Left kidney (tissue), 2 donors: ENCODE results near the gene ANKS3. TPM values are rescaled to one million over a fixed set of nuclear protein-coding genes. Genes with fewer than 3 reads are reported as not detected.
"Not testable (repeated sequence)": the region's sequence is repeated elsewhere in the genome, so short reads cannot be mapped to it uniquely, and the experiment has no call there.

Source experiments
- DNase-seq: peaks from one replicate; pipeline ENCODE4 v3.0.0-alpha.2; 2013
- polyA plus RNA-seq: library from polyadenylated mRNA; unstranded; fragments of 120-200 nt; gene quantifications from one replicate; pipeline ENCODE4 v1.2.1, GENCODE V29; 2013; ENCODE audit not compliant: insufficient read length

Gene ANKS3
- polyA plus RNA-seq, 1 donor = 32.4 TPM

DNA sequence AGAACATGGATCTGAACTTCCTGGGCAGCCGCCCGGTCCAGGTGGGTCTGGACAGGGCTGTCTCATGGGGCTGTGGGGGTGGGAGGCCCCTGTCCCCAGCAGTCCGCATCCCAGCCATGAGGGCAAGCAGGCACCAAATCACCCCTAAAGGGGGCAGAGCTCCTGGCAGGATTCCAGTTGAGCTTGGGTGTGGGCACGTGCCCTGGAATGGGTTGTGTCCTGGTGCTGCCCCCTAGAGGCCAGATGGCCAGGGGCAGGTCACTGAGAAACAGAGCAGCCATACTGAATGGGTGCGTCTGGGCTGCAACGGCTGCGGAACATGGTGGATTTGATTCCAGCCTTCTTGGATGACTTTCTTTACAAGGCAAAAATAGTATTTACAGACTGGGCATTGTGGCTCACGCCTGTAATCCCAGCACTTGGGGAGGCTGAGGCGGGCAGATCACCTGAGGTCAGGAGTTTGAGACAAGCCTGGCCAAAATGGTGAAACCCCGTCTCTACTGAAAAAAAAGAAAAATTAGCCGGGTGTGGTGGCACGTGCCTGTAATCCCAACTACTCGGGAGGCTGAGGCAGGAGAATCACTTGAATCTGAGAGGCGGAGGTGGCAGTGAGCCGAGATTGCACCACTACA lies 83.5 kb downstream of the ANKS3 start:
- DNase-seq = not testable (repeated sequence)

DNA sequence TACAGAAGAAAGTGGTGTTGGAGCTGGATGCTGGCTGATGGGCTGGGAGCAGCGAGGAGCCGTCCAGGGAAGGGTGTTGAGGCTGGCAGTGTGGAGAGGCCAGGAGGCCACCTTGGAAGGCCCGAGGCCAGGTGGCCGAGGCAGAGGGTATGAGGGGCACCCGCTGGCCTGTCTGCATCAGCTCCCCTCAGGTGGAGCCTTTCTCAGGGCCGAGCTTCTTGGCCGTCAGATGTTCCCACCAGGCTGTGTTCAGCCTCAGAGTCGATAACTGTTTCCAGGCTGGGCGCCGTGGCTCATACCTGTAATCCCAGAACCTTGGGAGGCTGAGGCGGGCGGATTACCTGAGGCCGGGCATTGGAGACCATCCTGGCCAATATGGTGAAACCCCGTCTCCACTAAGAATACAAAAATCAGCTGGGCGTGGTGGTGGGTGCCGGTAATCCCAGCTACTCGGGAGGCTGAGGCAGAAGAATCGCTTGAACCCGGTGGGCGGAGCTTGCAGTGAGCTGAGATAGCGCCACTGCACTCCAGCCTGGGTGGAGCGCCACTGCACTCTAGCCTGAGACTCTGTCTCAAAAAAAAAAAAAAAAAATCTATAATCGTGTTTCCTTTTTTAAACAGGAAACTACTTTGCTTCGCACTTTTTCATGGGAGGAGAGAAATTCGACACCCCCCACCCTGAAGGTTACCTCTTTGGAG lies 84.2 kb downstream of the ANKS3 start:
- no peak for DNase-seq

DNA sequence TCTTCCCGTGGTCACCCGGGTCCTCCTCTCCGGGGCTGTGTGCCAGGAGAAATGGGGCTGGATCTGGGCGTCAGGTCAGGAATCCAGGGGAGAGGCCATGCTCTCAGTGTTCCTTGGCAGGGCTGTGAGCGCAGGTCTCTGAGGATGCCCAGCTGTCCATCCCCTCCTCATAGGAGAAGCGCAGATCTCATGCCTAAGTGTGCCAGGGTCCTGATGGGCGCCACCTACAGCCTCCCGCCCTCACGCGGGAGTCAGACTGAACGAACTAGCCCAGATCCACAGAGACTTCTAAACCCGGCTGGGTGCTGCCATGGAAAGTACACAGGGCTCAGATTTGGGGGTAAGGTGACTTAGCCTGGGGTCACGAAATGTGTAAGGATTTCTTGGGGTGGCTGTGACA lies 85.2 kb downstream of the ANKS3 start:
- no peak for DNase-seq

DNA sequence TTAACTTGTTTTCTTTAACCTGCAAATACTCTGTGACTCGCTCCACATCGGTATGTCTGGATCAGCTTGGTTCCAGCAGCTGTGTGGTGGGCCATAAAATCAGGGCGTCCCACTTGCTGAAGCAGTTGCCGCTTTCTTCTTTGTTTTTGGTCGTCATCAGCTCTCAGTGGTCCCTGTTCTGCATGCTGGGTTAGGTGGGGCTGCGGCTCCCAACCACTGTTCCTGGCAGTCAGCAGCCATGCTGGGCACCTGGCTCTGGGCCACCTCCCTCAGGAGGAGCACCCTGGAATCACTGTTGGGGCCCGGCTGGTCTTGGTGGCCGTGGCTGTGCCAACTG lies 86.5 kb downstream of the ANKS3 start:
- no peak for DNase-seq

GRCh38 chr16:4646773-4647643 lies 87.1 kb downstream of the ANKS3 start:
- no peak for DNase-seq

Other genes starting within 250 kb of the ANKS3 start
- gene CDIP1, start 195.5 kb downstream of the ANKS3 start, polyA plus RNA-seq = 28.4 TPM
- gene C16orf96, start 177.9 kb downstream of the ANKS3 start, polyA plus RNA-seq = 0.33 TPM
- gene UBALD1, start 119.4 kb downstream of the ANKS3 start, polyA plus RNA-seq = 13.3 TPM
- gene MGRN1, start 109.4 kb downstream of the ANKS3 start, polyA plus RNA-seq = 49.1 TPM
- gene NUDT16L1, start 40.7 kb downstream of the ANKS3 start, polyA plus RNA-seq = 32.5 TPM
- 2.2 TPM for gene DNAAF8, start 266 bp upstream of the ANKS3 start, polyA plus RNA-seq
- gene ZNF500, start 32.9 kb upstream of the ANKS3 start, polyA plus RNA-seq = 14.3 TPM
- gene SEPTIN12, start 54.1 kb upstream of the ANKS3 start, polyA plus RNA-seq = 0.57 TPM
- 5.8 TPM for gene SMIM22, start 61.1 kb upstream of the ANKS3 start, polyA plus RNA-seq
- gene ROGDI, start 68.4 kb upstream of the ANKS3 start, polyA plus RNA-seq = 26.3 TPM
- gene GLYR1, start 113.0 kb upstream of the ANKS3 start, polyA plus RNA-seq = 163 TPM
- gene UBN1, start 113.2 kb upstream of the ANKS3 start, polyA plus RNA-seq = 39.1 TPM
- gene PPL, start 202.9 kb upstream of the ANKS3 start, polyA plus RNA-seq = 30.3 TPM
- gene SEC14L5, start 224.1 kb upstream of the ANKS3 start, polyA plus RNA-seq = 0.12 TPM